IMR-90 (cell line): ENCODE results near the gene SPAAR. TPM values are rescaled to one million over a fixed set of nuclear protein-coding genes. Genes with fewer than 3 reads are reported as not detected.

Source experiments
- ATAC-seq: fragments of 200-7000 bp; cut with Tn5 transposase; 2 replicates; pipeline ENCODE4 v1.9.1; 2020; ENCODE audit warnings: low read depth, mild to moderate bottlenecking, moderate library complexity
- BruUV-seq: library from RNA; stranded (reverse); fragments of 400-500 nt; replicated peaks from 2 replicates; lab custom pipeline; 2021; lab: Mats Ljungman, UMichigan
- CTCF ChIA-PET: fragments of 300-600 bp; formaldehyde crosslinking; extraction: SDS; loops from one replicate; lab custom pipeline; 2021; ENCODE audit warnings: antibody characterized with exemption; lab: Yijun Ruan, JAX
- POLR2A ChIA-PET: fragments of 300-600 bp; sonication (Branson Sonifier 250); formaldehyde crosslinking; loops from one replicate; lab custom pipeline; 2022; ENCODE audit warnings: antibody characterized with exemption; ENCODE audit not compliant: unreplicated experiment; lab: Charles Lee
- DNase-seq: peaks from one replicate; pipeline ENCODE4 v3.0.0; 2013
- H2AFZ ChIP-seq: replicated peaks from 2 replicates; pipeline ENCODE3; 2013; ENCODE audit warnings: low read length, mild to moderate bottlenecking; ENCODE audit not compliant: poor library complexity
- H2AK5ac ChIP-seq: 2 replicates; pipeline ENCODE4 v1.6.1; 2013; ENCODE audit warnings: low read depth, low read length, inconsistent platforms
- H2AK9ac ChIP-seq: replicated peaks from 2 replicates; pipeline ENCODE3; 2013; ENCODE audit warnings: mild to moderate bottlenecking, low read depth, low read length, moderate library complexity; ENCODE audit not compliant: poor library complexity
- H2BK120ac ChIP-seq: 2 replicates; pipeline ENCODE4 v1.6.1; 2013; ENCODE audit warnings: low read depth, low read length, inconsistent platforms
- H2BK15ac ChIP-seq: 3 replicates; pipeline ENCODE4 v1.6.1; 2013; ENCODE audit warnings: low read depth, low read length, inconsistent platforms
- H2BK20ac ChIP-seq: 2 replicates; pipeline ENCODE4 v1.6.1; 2013; ENCODE audit warnings: low read depth, mild to moderate bottlenecking, inconsistent platforms, low read length, moderate library complexity
- H2BK5ac ChIP-seq: 2 replicates; pipeline ENCODE4 v1.6.1; 2013; ENCODE audit warnings: mild to moderate bottlenecking, low read depth, low read length, inconsistent platforms; ENCODE audit not compliant: poor library complexity, severe bottlenecking
- H3K14ac ChIP-seq: replicated peaks from 2 replicates; pipeline ENCODE4 v1.6.1; 2013; ENCODE audit warnings: low read depth, low read length, inconsistent platforms
- H3K18ac ChIP-seq: 2 replicates; pipeline ENCODE4 v1.6.1; 2013; ENCODE audit warnings: low read depth, low read length, control low read depth
- H3K23ac ChIP-seq: 2 replicates; pipeline ENCODE4 v1.6.1; 2013; ENCODE audit warnings: low read depth, low read length, inconsistent platforms
- H3K27ac ChIP-seq: 2 replicates; pipeline ENCODE4 v1.5.1; 2013; ENCODE audit warnings: mild to moderate bottlenecking, control low read depth, low read length; ENCODE audit not compliant: insufficient read depth
- H3K27me3 ChIP-seq: 2 replicates; pipeline ENCODE4 v1.6.1; 2013; ENCODE audit warnings: low read length; ENCODE audit not compliant: control insufficient read depth, insufficient read depth
- H3K36me3 ChIP-seq: 2 replicates; pipeline ENCODE4 v1.6.1; 2013; ENCODE audit warnings: low read length, mixed read lengths; ENCODE audit not compliant: control insufficient read depth, insufficient read depth
- H3K4ac ChIP-seq: 2 replicates; pipeline ENCODE4 v1.6.1; 2013; ENCODE audit warnings: low read depth, low read length, inconsistent platforms
- H3K4me1 ChIP-seq: 2 replicates; pipeline ENCODE4 v1.6.1; 2013; ENCODE audit warnings: low read length, mixed read lengths; ENCODE audit not compliant: control insufficient read depth, insufficient read depth
- H3K4me2 ChIP-seq: 2 replicates; pipeline ENCODE4 v1.6.1; 2013; ENCODE audit warnings: low read depth, mild to moderate bottlenecking, control low read depth, low read length, moderate library complexity
- H3K4me3 ChIP-seq: 2 replicates; pipeline ENCODE4 v1.5.1; 2013; ENCODE audit warnings: low read depth, mild to moderate bottlenecking, control low read depth, low read length, moderate library complexity; ENCODE audit not compliant: insufficient read depth
- H3K56ac ChIP-seq: 2 replicates; pipeline ENCODE4 v1.6.1; 2013; ENCODE audit warnings: low read length, inconsistent platforms; ENCODE audit not compliant: insufficient read depth; ENCODE audit errors: extremely low read depth
- H3K79me1 ChIP-seq, 2 experiments: 2 replicates each; pipeline ENCODE4 v1.6.1; 2013; ENCODE audit warnings: low read length in 2 of 2, inconsistent platforms in 1 of 2, low read depth in 1 of 2
- H3K9ac ChIP-seq: 2 replicates; pipeline ENCODE4 v1.6.1; 2013; ENCODE audit warnings: low read depth, low read length, control low read depth
- H3K9me1 ChIP-seq: 2 replicates; pipeline ENCODE4 v1.6.1; 2013; ENCODE audit warnings: low read length, inconsistent platforms; ENCODE audit not compliant: insufficient read depth
- H3K9me3 ChIP-seq: 2 replicates; pipeline ENCODE4 v1.6.1; 2013; ENCODE audit warnings: low read length; ENCODE audit not compliant: control insufficient read depth, insufficient read depth
- H4K20me1 ChIP-seq: 2 replicates; pipeline ENCODE4 v1.6.1; 2013; ENCODE audit warnings: low read length, inconsistent platforms; ENCODE audit not compliant: insufficient read depth
- H4K5ac ChIP-seq: 2 replicates; pipeline ENCODE4 v1.6.1; 2013; ENCODE audit warnings: mild to moderate bottlenecking, low read depth, low read length, control low read depth
- H4K8ac ChIP-seq, 2 experiments: 2 replicates each; pipeline ENCODE4 v1.6.1; 2013; ENCODE audit warnings: low read depth in 2 of 2, low read length in 2 of 2, control low read depth in 1 of 2, inconsistent platforms in 1 of 2
- H4K91ac ChIP-seq: 2 replicates; pipeline ENCODE4 v1.6.1; 2013; ENCODE audit warnings: low read depth, low read length, inconsistent platforms; ENCODE audit not compliant: insufficient read depth
- BHLHE40 ChIP-seq: fragments of 150-350 bp; IDR thresholded peaks from 2 replicates; pipeline ENCODE4 v1.6.1; 2016; ENCODE audit warnings: mild to moderate bottlenecking, low read depth, low read length
- RFX5 ChIP-seq: IDR thresholded peaks from 2 replicates; pipeline ENCODE4 v1.8.0; 2012; ENCODE audit warnings: low read depth, mild to moderate bottlenecking, low read length, moderate library complexity
- WGBS, 2 experiments: methylation state at CpG; one replicate each; pipeline versions ENCODE4 v1.1.5 to v1.1.7; 2013; ENCODE audit warnings: missing lambda C conversion rate in 2 of 2; ENCODE audit not compliant: insufficient read length in 1 of 2; ENCODE audit errors: extremely low coverage in 2 of 2; 5-methylcytosine and 5-hydroxymethylcytosine counted together
- dilution Hi-C: fragments of 300-500 bp; cut with HindIII; formaldehyde crosslinking; loops from one replicate; pipeline ENCODE4 v1.14.3; 2018; ENCODE audit warnings: low sequenced_read_pairs; ENCODE audit not compliant: unreplicated experiment
- in situ Hi-C: fragments of 300-500 bp; cut with MboI; formaldehyde crosslinking; loops from 3 replicates; pipeline ENCODE4 v1.14.3; 2019; ENCODE audit warnings: low sequenced_read_pairs, inconsistent platforms, mixed read lengths
- intact Hi-C: fragments of 100-400 bp; cut with micrococcal nuclease; formaldehyde crosslinking; loops from 2 replicates; pipeline ENCODE4 v1.10.0; 2022
- polyA plus RNA-seq, 3 experiments: library from polyadenylated mRNA; depleted of rRNA; stranded (reverse); fragments of >200 nt; gene quantifications; 2 replicates each; pipeline ENCODE4 v1.2.3, GENCODE V29; 2012; ENCODE audit warnings: low replicate concordance in 1 of 3
- total RNA-seq: library from RNA; depleted of rRNA; stranded (reverse); fragments of >200 nt; gene quantifications from 2 replicates; pipeline ENCODE4 v1.2.3, GENCODE V29; 2012

SPAAR gene
- total and polyA plus RNA-seq, 2 of the 4 experiments (the other 2 are of a cell fraction): 0.18 to 0.32 TPM

DNA sequence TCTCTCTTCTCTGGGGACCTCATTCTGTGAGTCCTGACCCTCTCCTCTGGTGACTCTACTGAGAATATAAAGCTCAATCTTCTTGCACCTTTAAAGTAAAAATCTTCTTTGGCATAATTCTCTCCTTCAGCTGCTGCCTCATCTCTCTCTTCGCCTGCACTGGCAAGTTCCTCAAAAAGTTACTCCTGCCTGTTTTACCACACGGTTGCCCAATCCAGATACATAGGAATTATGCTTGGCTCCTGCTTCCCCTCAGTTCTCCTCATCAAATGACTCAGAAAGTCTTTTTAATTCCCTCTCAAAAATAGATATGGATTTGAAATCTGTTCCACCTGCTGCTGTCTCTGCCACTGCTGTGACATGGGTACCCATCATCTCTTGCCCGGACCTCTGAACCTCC lies 17.6 kb upstream of the SPAAR start:
- 100% methylated on average over 1 of the region's 3 CpGs; no CpG with 5 or more reads in 1 of the 2 experiments for WGBS, 2 experiments
- dilution Hi-C loops (no loop called here), intact Hi-C loops (no loop called here), in situ Hi-C loops (no loop called here)
- no peak overlapping the region for H2AK9ac ChIP-seq
- no peaks in the 10 kb centered on the region for H4K20me1 ChIP-seq
- no peak overlapping the region for H3K4me3 ChIP-seq
- no peak overlapping the region for H3K4ac ChIP-seq
- no peak overlapping the region for H4K8ac ChIP-seq
- no peak overlapping the region for H3K23ac ChIP-seq
- H2AFZ ChIP-seq: no peak overlapping the region
- POLR2A ChIA-PET: no interaction called here
- H2AK5ac ChIP-seq: no peak overlapping the region
- H2BK5ac ChIP-seq: no peak overlapping the region
- H3K36me3 ChIP-seq: no peaks in the 10 kb centered on the region
- H3K27ac ChIP-seq: no peak overlapping the region
- H3K27me3 ChIP-seq: peaks cover 34% of the 10 kb centered on the region
- no TSS peak for BruUV-seq
- H3K4me1 ChIP-seq: no peaks in the 10 kb centered on the region
- H3K4me2 ChIP-seq: no peak overlapping the region
- H3K9ac ChIP-seq: no peak overlapping the region
- DNase-seq: no peak
- no peaks in the 10 kb centered on the region for H3K9me1 ChIP-seq
- H3K18ac ChIP-seq: no peak overlapping the region
- no peaks in the 10 kb centered on the region for H3K9me3 ChIP-seq
- H4K91ac ChIP-seq: no peak overlapping the region
- no peaks in the 10 kb centered on the region for H3K79me1 ChIP-seq
- no peak overlapping the region for H4K5ac ChIP-seq
- H2BK120ac ChIP-seq: no peak overlapping the region
- no peak overlapping the region for H3K14ac ChIP-seq
- TF ChIP-seq BHLHE40: no peak
- TF ChIP-seq RFX5: no peak
- CTCF ChIA-PET: interaction anchor here (1.1 to 1.2 kb wide), 2 partner anchors 9 to 65 kb away, joined by 3 read pairs; no protein-coding TSS in a partner anchor
- H2BK20ac ChIP-seq: no peak overlapping the region
- H3K56ac ChIP-seq: no peak overlapping the region
- no peak for ATAC-seq
- no peak overlapping the region for H2BK15ac ChIP-seq
